Measurements from ENCODE around the gene TNS1. TPM values are rescaled to one million over a fixed set of nuclear protein-coding genes. Genes with fewer than 3 reads are reported as not detected.

Gene TNS1
- total and polyA plus RNA-seq, 9 of the 15 experiments (the other 6 are each of a cell fraction or from before 2014, with no cell fraction given): 0.13 to 2.7 (median 0.77) TPM

GRCh38 chr2:217906798-217907197 lies 96.0 kb downstream of the TNS1 start:
- Histone ChIP-seq H3K4me3 (no peak overlapping the region), H3K4me2 (ENCODE audit: insufficient read depth, low read length) (no peak overlapping the region), H3K9ac (ENCODE audit: insufficient read depth in 1 of 2, low read depth in 2 of 2, low read length in 2 of 2) (no peak overlapping the region), H3K9me3 (replicated peaks; ENCODE audit: control insufficient read depth, insufficient read depth, low read depth, low read length) (no peaks in the 10 kb centered on the region), H3K27me3 (ENCODE audit: control insufficient read depth in 2 of 2, insufficient read depth in 2 of 2, low read length in 2 of 2) (peaks cover 0 to 27% of the 10 kb centered on the region in 2 experiments; a peak in 4 of 5 replicates), H2AFZ (ENCODE audit: low read depth, low read length) (no peak overlapping the region), H3K36me3 (ENCODE audit: control insufficient read depth, insufficient read depth, low read length) (no peaks in the 10 kb centered on the region), H3K79me2 (ENCODE audit: control insufficient read depth, insufficient read depth, low read length) (no peaks in the 10 kb centered on the region), H3K9me1 (ENCODE audit: control insufficient read depth, insufficient read depth, low read length) (no peaks in the 10 kb centered on the region), H4K20me1 (replicated peaks; ENCODE audit: control insufficient read depth, insufficient read depth, low read length) (no peaks in the 10 kb centered on the region), H3K27ac (ENCODE audit: extremely low read depth, low read depth, low read length) (no peak overlapping the region), H3K4me1 (replicated peaks in 1 of 2; ENCODE audit: control insufficient read depth in 2 of 2, insufficient read depth in 2 of 2, low read length in 2 of 2) (peaks cover 7 to 14% of the 10 kb centered on the region in 2 experiments; a peak in 3 of 5 replicates)
- ChIA-PET POLR2A (no interaction called here), CTCF (ENCODE audit: low intra/inter-chr PET ratio) (interaction anchor here (1.1 kb wide), 1 partner anchor 117 kb away, joined by 3 read pairs; no protein-coding TSS in a partner anchor)
- FAIRE-seq (no peak), DNase-seq (ENCODE audit: extremely low read depth in 1 of 4, low spot score in 3 of 4) (no peak), ATAC-seq (no peak)
- WGBS (ENCODE audit: insufficient coverage, low coverage, missing lambda C conversion rate): 0% methylated on average over 5 of the region's 5 CpGs
- BruUV-seq (replicated peaks): no TSS peak
- intact Hi-C loops (cut with micrococcal nuclease) (no loop called here), in situ Hi-C loops (cut with MboI) (no loop called here)
- no peak for TF ChIP-seq EHMT2 (IDR thresholded peaks at IDR 0.05)
- no peak for TF ChIP-seq MAFG (tag; conservative IDR thresholded peaks at IDR 0.05)
- no peak for TF ChIP-seq CBX8 (IDR thresholded peaks at IDR 0.05; ENCODE audit: borderline replicate concordance, extremely low read depth, low read depth, low read length, poor library complexity, severe bottlenecking)
- no peak for TF ChIP-seq FOXA3 (CRISPR knock-in tag; conservative IDR thresholded peaks at IDR 0.05 in 1 of 2, IDR thresholded peaks at IDR 0.05 in 1 of 2)
- TF ChIP-seq TAF9B (IDR thresholded peaks at IDR 0.05; ENCODE audit: partially characterized antibody): no peak
- TF ChIP-seq NFYB (IDR thresholded peaks at IDR 0.05; ENCODE audit: extremely low read depth, insufficient read length): no peak
- no peak for TF ChIP-seq ESRRA (IDR thresholded peaks at IDR 0.05; ENCODE audit: borderline replicate concordance, low read depth)
- TF ChIP-seq IFI16 (CRISPR knock-in tag; IDR thresholded peaks at IDR 0.05): no peak
- no peak for TF ChIP-seq KAT2B (IDR thresholded peaks at IDR 0.05; ENCODE audit: low read depth, low read length)
- TF ChIP-seq, protein P1, sequence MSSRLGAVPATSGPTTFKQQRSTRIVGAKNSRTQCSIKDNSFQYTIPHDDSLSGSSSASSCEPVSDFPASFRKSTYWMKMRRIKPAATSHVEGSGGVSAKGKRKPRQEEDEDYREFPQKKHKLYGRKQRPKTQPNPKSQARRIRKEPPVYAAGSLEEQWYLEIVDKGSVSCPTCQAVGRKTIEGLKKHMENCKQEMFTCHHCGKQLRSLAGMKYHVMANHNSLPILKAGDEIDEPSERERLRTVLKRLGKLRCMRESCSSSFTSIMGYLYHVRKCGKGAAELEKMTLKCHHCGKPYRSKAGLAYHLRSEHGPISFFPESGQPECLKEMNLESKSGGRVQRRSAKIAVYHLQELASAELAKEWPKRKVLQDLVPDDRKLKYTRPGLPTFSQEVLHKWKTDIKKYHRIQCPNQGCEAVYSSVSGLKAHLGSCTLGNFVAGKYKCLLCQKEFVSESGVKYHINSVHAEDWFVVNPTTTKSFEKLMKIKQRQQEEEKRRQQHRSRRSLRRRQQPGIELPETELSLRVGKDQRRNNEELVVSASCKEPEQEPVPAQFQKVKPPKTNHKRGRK (tag; IDR thresholded peaks at IDR 0.05): no peak
- no peak for TF ChIP-seq ZNF121 (CRISPR knock-in tag; conservative IDR thresholded peaks at IDR 0.05)
- no peak for TF ChIP-seq ZNF212 (CRISPR knock-in tag; IDR thresholded peaks at IDR 0.05)
- no peak for TF ChIP-seq HBP1 (CRISPR knock-in tag; IDR thresholded peaks at IDR 0.05)
- TF ChIP-seq RBBP5 (IDR thresholded peaks at IDR 0.05; ENCODE audit: borderline replicate concordance, insufficient read depth, low read length, poor library complexity, severe bottlenecking): no peak
- TF ChIP-seq SRF (CRISPR knock-in tag; IDR thresholded peaks at IDR 0.05): no peak
- TF ChIP-seq NELFE (IDR thresholded peaks at IDR 0.05; ENCODE audit: insufficient read depth, insufficient read length): no peak
- no peak for TF ChIP-seq RUNX1 (IDR thresholded peaks at IDR 0.05; ENCODE audit: low read depth)

Data from K562 (cell line).